ENCODE measurements around the gene AATK. TPM values are rescaled to one million over a fixed set of nuclear protein-coding genes. Genes with fewer than 3 reads are reported as not detected.

Gene AATK
- total and polyA plus RNA-seq, 9 of the 15 experiments (the other 6 are each of a cell fraction or from before 2014, with no cell fraction given): 0.11 to 0.55 (median 0.38) TPM; not detected in 5

DNA sequence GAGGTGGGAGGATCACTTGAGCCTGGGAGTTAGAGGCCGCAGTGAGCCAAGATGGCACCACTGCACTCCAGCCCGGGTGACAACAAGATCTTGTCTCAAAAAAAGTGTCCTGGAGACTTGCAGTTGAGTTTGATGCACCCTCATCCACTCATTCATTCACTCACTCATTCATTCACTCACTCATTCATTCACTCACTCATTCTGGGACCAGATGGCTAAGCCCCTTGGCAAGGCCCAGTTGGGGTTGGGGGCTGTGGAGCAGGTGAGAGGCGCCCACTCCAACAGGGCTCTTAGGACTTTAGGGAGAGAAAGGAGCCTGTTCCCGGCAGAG is 1.1 kb upstream of the AATK start:
- Histone ChIP-seq H2AFZ (ENCODE audit: low read depth, low read length) (no peak overlapping the region), H3K4me2 (ENCODE audit: insufficient read depth, low read length) (no peak overlapping the region), H4K20me1 (replicated peaks; ENCODE audit: control insufficient read depth, insufficient read depth, low read length) (peaks cover 5% of the 10 kb centered on the region; the same call in 1 of the 2 replicates), H3K79me2 (ENCODE audit: control insufficient read depth, insufficient read depth, low read length) (no peaks in the 10 kb centered on the region), H3K9me3 (replicated peaks; ENCODE audit: control insufficient read depth, insufficient read depth, low read depth, low read length) (no peaks in the 10 kb centered on the region; the same call in none of the 2 replicates), H3K36me3 (ENCODE audit: control insufficient read depth, insufficient read depth, low read length) (no peaks in the 10 kb centered on the region), H3K9ac (ENCODE audit: insufficient read depth in 1 of 2, low read depth in 2 of 2, low read length in 2 of 2) (no peak overlapping the region), H3K4me1 (replicated peaks in 1 of 2; ENCODE audit: control insufficient read depth in 2 of 2, insufficient read depth in 2 of 2, low read length in 2 of 2) (peaks cover 0 to 49% of the 10 kb centered on the region in 2 experiments; a peak in 3 of 5 replicates), H3K27ac (ENCODE audit: extremely low read depth, low read depth, low read length) (no peak overlapping the region), H3K4me3 (no peak overlapping the region), H3K27me3 (ENCODE audit: control insufficient read depth in 2 of 2, insufficient read depth in 2 of 2, low read length in 2 of 2) (peaks cover 15 to 67% of the 10 kb centered on the region in 2 experiments; a peak in 3 of 5 replicates), H3K9me1 (ENCODE audit: control insufficient read depth, insufficient read depth, low read length) (no peaks in the 10 kb centered on the region)
- ChIA-PET POLR2A (no interaction called here), CTCF (ENCODE audit: low intra/inter-chr PET ratio) (no interaction called here)
- intact Hi-C loops (cut with micrococcal nuclease): no loop called here
- DNase-seq (ENCODE audit: extremely low read depth in 1 of 4, low spot score in 3 of 4) (no peak), FAIRE-seq (no peak), ATAC-seq (no peak)
- WGBS (ENCODE audit: insufficient coverage, low coverage, missing lambda C conversion rate): 21% methylated on average over 4 of the region's 4 CpGs
- no TSS peak for BruUV-seq (replicated peaks)
- in situ Hi-C loops (cut with MboI): no loop called here
- TF ChIP-seq HES1 (IDR thresholded peaks at IDR 0.05; ENCODE audit: low read depth) (no peak), ZNF24 (IDR thresholded peaks at IDR 0.05) (peak; percentile 82)

GRCh38 chr17:81165246-81166032 is 582 bp downstream of the AATK start, which contains the start of gene PVALEF:
Gene PVALEF, plus strand, starts transcription at chr17:81165507. Its CDS starts 15,720 bp downstream, at chr17:81181227.
- Histone ChIP-seq H3K27ac (ENCODE audit: extremely low read depth, low read depth, low read length) (no peak within 1 kb of the TSS), H3K9me1 (ENCODE audit: control insufficient read depth, insufficient read depth, low read length) (no peaks in the 10 kb centered on the region), H2AFZ (ENCODE audit: low read depth, low read length) (no peak within 1 kb of the TSS), H3K27me3 (ENCODE audit: control insufficient read depth in 2 of 2, insufficient read depth in 2 of 2, low read length in 2 of 2) (peaks cover 25 to 72% of the 10 kb centered on the region in 2 experiments; a peak in 4 of 5 replicates), H3K9ac (ENCODE audit: insufficient read depth in 1 of 2, low read depth in 2 of 2, low read length in 2 of 2) (peak within 1 kb of the TSS in 1 of 2 experiments; percentile 45; a peak in 1 of 4 replicates), H3K79me2 (ENCODE audit: control insufficient read depth, insufficient read depth, low read length) (no peaks in the 10 kb centered on the region), H4K20me1 (replicated peaks; ENCODE audit: control insufficient read depth, insufficient read depth, low read length) (peaks cover 5% of the 10 kb centered on the region; the same call in 1 of the 2 replicates), H3K4me2 (ENCODE audit: insufficient read depth, low read length) (no peak within 1 kb of the TSS), H3K36me3 (ENCODE audit: control insufficient read depth, insufficient read depth, low read length) (no peaks in the 10 kb centered on the region), H3K4me1 (replicated peaks in 1 of 2; ENCODE audit: control insufficient read depth in 2 of 2, insufficient read depth in 2 of 2, low read length in 2 of 2) (peaks cover 0 to 60% of the 10 kb centered on the region in 2 experiments; a peak in 2 of 5 replicates), H3K9me3 (replicated peaks; ENCODE audit: control insufficient read depth, insufficient read depth, low read depth, low read length) (no peaks in the 10 kb centered on the region; the same call in none of the 2 replicates), H3K4me3 (no peak within 1 kb of the TSS)
- no peak; the same call in 2 of the 3 replicates for ATAC-seq
- no peak for FAIRE-seq
- TF ChIP-seq MAFF (IDR thresholded peaks at IDR 0.05; ENCODE audit: low read length): no peak
- TF ChIP-seq, protein P1, sequence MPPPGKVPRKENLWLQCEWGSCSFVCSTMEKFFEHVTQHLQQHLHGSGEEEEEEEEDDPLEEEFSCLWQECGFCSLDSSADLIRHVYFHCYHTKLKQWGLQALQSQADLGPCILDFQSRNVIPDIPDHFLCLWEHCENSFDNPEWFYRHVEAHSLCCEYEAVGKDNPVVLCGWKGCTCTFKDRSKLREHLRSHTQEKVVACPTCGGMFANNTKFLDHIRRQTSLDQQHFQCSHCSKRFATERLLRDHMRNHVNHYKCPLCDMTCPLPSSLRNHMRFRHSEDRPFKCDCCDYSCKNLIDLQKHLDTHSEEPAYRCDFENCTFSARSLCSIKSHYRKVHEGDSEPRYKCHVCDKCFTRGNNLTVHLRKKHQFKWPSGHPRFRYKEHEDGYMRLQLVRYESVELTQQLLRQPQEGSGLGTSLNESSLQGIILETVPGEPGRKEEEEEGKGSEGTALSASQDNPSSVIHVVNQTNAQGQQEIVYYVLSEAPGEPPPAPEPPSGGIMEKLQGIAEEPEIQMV (tag; conservative IDR thresholded peaks at IDR 0.05; ENCODE audit: low read depth): peak; percentile 62; the same call in 1 of the 2 replicates
- TF ChIP-seq CC2D1A (IDR thresholded peaks at IDR 0.05): peak; percentile 18; the same call in 1 of the 2 replicates
- TF ChIP-seq SAFB (IDR thresholded peaks at IDR 0.05; ENCODE audit: borderline replicate concordance, low read depth, low read length): 0 out of 2 replicates have a peak, but pooled peaks have one; percentile 36
- TF ChIP-seq ZNF584 (CRISPR knock-in tag; IDR thresholded peaks at IDR 0.05; ENCODE audit: low read depth): no peak
- TF ChIP-seq, protein P2, sequence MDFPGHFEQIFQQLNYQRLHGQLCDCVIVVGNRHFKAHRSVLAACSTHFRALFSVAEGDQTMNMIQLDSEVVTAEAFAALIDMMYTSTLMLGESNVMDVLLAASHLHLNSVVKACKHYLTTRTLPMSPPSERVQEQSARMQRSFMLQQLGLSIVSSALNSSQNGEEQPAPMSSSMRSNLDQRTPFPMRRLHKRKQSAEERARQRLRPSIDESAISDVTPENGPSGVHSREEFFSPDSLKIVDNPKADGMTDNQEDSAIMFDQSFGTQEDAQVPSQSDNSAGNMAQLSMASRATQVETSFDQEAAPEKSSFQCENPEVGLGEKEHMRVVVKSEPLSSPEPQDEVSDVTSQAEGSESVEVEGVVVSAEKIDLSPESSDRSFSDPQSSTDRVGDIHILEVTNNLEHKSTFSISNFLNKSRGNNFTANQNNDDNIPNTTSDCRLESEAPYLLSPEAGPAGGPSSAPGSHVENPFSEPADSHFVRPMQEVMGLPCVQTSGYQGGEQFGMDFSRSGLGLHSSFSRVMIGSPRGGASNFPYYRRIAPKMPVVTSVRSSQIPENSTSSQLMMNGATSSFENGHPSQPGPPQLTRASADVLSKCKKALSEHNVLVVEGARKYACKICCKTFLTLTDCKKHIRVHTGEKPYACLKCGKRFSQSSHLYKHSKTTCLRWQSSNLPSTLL (IDR thresholded peaks at IDR 0.05): 0 out of 2 replicates have a peak, but pooled peaks have one; percentile 25
- in situ Hi-C loops (cut with MboI) (no loop called here), intact Hi-C loops (cut with micrococcal nuclease) (no loop called here)
- no TSS peak for BruUV-seq (replicated peaks)
- no peak for DNase-seq (ENCODE audit: extremely low read depth in 1 of 4, low spot score in 3 of 4)
- ChIA-PET POLR2A (interaction anchor here (0.6 kb wide), 1 partner anchor 249 kb away, joined by 3 read pairs; no protein-coding TSS in a partner anchor), CTCF (ENCODE audit: low intra/inter-chr PET ratio) (no interaction called here)
- 12% methylated on average over 30 of the region's 46 CpGs for WGBS (ENCODE audit: insufficient coverage, low coverage, missing lambda C conversion rate)
